GM18861 (cell line): Measurements from ENCODE around the gene CCDC38.

Experiments
- ATAC-seq: cut with Tn5 transposase; IDR thresholded peaks from one replicate; pipeline ENCODE4 v1.9.1; 2021; ENCODE audit not compliant: unreplicated experiment

The CCDC38 gene

DNA sequence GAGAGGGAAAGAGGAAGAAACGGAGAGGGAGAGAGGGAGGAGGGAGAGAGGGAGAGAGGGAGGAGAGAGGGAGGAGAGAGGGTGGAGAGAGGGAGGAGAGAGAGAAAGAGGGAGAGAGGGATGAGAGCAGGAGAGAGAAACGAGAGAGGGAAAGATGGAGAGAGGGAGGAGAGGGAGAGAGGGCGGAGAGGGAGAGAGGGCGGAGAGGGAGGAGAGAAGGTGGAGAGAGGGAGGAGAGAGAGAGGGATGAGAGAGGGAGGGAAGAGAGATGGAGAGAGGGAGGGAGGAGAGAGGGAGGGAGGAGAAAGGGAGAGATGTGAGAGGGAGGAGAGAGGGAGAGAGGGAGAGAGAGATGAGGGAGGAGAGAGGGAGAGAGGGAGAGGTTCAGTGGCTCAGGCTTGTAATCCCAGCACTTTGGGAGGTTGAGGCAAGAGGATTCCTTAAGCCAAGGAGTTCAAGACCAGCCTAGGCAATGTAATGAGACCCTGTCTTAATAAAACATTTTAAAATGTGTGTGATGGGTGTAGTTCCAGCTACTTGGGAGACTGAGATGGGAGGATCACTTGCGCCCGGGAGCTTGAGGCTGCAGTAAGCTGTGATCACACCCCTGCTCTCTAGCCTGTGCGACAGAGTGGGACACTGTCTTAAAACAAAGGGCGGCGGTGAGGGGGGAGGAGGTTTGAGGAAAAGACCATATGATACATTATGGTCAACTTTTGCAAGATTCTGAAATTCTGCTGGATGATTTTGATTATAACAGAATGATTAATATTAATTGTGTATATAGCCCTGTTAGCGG, 105.0 kb downstream of the CCDC38 start:
- ATAC-seq, result no peak

- ATAC-seq, result no peak
Measured at GRCh38 chr12:95836630-95837239, 105.7 kb downstream of the CCDC38 start.

DNA sequence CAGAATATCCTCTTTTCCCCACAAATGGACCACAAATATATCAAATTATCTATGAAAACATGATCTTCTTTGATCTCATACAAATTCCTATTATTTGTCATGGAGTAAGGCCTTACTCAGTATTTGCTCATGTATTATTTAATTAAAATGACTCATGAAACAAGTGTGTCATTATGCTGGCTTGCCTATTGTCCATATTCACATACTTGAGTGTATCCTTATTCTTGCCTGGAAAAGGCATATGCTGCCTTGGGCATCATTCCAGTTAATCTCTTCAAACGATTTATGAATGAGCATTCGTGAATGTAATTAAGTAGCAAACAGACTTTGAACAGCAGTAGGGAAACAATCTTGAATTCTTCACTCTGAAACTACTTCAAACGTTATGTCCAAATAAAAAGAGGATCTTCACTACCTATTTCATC, 106.2 kb downstream of the CCDC38 start:
- ATAC-seq, result no peak

- ATAC-seq, result no peak
Measured at GRCh38 chr12:95834572-95834971, 107.8 kb downstream of the CCDC38 start.

DNA sequence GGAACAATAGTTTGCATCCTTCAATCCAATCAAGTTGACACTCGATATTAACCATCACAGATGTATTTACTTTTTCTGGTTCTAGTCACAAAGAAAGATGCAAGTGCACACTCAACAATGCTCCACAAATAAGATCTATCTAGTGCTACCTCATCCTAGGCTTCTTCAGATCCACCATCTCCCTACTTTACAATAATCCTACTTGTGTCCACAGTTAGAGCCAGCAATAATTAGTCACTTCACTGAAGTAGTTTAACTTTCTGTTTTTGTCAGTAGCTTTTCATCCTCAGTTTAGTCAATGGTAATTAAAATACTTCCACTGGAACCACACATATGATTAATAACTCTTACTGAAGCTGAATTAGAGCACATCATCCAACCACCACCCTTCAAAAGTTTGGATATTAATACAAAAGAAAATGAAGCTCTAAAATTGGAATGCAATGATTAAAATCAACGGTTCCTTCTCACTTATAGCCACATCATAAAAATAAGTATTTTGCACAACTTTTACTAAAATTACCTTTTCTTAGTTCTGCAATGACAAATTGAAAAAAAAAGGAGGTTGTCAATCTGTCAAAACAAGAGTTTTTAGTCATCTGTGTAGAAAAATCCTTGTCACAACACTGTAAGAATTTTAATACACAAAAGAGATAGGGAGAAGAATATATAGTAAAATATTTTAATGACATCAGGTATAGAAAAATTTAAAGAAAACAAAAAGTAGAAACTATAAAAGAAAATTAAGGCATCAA, 111.9 kb downstream of the CCDC38 start:
- ATAC-seq, result no peak

DNA sequence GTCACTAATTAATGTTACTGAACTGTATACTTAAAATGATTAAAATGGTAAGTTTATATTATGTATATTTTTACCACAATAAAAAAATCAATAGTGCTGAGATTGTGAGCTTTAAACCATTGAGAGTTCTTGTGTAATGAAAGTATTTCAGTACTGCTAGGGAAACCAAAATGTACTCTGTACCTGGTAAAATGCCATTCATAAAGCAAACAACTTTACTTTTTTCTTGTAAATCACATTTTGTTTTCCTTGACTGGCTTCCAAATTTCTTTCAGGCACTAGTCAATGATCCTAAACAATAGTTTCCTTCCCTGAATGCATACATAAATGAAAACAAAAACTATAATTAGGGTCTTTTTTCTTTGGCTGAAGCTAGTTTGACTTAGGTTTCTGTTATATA, 113.0 kb downstream of the CCDC38 start:
- no peak for ATAC-seq

DNA sequence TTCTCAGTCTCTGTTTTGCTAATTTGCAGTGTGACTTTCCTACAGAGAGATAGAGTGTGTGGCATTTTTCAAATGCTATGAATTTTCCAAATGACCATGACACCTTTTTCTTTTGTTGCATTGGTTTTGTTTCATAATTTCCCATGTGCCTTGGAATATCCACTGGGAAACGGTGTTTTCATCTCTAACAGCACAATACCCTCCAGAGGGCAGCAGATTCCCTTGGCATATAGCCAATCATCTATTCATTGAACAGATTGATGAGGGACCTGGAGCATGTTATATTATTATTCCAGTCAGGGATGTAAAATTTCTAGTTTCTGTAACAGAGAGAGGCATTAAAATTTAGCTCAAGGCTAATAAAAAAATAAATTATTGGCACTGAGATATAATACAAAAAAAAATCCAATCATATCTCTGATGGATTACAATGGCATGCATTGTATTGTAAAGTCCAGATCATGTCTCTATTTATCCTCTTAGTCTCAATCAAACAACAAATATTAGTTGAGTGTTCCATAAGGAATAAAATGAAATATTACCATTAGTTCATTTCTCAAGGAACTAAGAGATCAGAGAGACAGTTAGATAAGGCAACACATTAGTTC, 122.2 kb downstream of the CCDC38 start:
- no peak for ATAC-seq
